Coronary artery (tissue), 2 donors: ENCODE measurements around the gene TSPAN5.
"Not testable (repeated sequence)": the region's sequence is repeated elsewhere in the genome, so short reads cannot be mapped to it uniquely, and the experiment has no call there.

Source experiments
- DNase-seq: peaks from one replicate; pipeline ENCODE4 v3.0.0-alpha.2; 2017; ENCODE audit warnings: low spot score
- H3K27ac ChIP-seq, 2 donors: fragments of 200-600 bp; sonication (generic); one replicate each; pipeline ENCODE4 v1.5.1; 2016 to 2019
- H3K4me3 ChIP-seq: fragments of 200-600 bp; sonication (generic); 2 replicates; pipeline ENCODE4 v1.5.1; 2016; ENCODE audit warnings: mild to moderate bottlenecking, moderate library complexity
- CTCF ChIP-seq: fragments of 200-600 bp; sonication (generic); IDR thresholded peaks from one replicate; pipeline ENCODE4 v1.5.1; 2019; ENCODE audit warnings: antibody characterized with exemption

Gene TSPAN5

GRCh38 chr4:98542011-98542410 lies 116.4 kb downstream of the TSPAN5 start:
- H3K27ac ChIP-seq: no peak overlapping the region
- no peak for TF ChIP-seq CTCF
- no peak overlapping the region for H3K4me3 ChIP-seq
- no peak for DNase-seq

DNA sequence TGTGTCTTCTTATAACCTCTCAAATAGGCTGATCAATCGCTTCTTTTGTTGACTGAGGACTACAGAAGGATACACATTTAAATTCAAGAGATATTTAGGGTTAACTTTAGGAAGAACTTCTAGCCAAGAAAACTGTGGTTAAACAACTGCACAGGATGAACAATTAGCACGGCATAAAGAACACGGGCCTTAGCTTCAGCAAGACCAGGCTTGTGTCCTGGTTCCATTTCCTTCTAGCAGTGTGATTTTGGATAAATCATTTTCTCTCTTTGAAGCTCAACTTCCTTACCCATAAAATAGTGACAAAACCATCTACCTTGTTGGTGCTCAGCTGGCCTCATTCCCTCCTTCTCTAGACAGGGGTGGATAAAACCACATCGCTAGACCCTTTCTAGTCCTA lies 117.6 kb downstream of the TSPAN5 start:
- Histone ChIP-seq H3K27ac (no peak overlapping the region), H3K4me3 (no peak overlapping the region)
- TF ChIP-seq CTCF: no peak
- DNase-seq: no peak

DNA sequence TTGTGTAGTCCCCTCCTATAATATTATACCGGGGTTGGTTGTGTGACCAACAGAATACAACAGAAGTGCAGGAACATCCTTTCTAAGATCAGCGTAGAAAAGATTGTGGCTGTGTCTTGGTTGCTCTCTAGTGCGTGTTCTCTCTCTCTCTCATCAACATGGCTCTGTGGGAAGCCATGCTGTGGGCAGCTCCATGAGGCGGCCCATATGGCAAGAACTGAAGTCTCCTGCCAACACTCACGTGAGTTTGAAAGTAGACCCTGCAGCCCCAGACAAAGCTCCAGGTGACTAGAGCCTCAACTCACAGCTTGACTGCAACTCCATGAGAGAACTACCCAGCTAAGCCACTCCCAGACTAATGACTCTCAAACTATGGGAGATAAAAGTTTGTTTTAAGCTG lies 118.7 kb downstream of the TSPAN5 start:
- no peak for TF ChIP-seq CTCF
- no peak for DNase-seq
- no peak overlapping the region for H3K4me3 ChIP-seq
- H3K27ac ChIP-seq: no peak overlapping the region

GRCh38 chr4:98539299-98539698 lies 119.1 kb downstream of the TSPAN5 start:
- TF ChIP-seq CTCF: no peak
- Histone ChIP-seq H3K27ac (no peak overlapping the region), H3K4me3 (no peak overlapping the region)
- DNase-seq: no peak

DNA sequence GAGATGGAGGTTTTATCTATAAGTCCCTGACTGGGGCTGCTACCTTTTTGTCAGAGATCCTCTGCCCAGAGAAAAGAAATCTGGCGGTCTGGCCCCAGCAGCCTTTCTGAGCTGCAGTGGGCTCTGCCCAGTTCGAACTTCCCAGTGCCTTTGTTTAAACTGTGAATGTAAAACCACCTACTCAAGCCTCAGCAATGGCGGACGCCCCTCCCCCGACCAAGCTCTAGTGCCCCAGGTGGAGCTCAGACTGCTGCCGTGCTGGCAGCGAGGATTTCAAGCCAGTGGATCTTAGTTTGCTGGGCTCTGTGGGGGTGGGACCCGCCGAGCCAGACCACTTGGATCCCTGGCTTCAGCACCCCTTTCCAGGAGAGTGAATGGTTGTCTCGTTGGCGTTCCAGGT lies 121.8 kb downstream of the TSPAN5 start:
- Histone ChIP-seq H3K27ac (no peak overlapping the region), H3K4me3 (no peak overlapping the region)
- TF ChIP-seq CTCF: no peak
- no peak for DNase-seq

DNA sequence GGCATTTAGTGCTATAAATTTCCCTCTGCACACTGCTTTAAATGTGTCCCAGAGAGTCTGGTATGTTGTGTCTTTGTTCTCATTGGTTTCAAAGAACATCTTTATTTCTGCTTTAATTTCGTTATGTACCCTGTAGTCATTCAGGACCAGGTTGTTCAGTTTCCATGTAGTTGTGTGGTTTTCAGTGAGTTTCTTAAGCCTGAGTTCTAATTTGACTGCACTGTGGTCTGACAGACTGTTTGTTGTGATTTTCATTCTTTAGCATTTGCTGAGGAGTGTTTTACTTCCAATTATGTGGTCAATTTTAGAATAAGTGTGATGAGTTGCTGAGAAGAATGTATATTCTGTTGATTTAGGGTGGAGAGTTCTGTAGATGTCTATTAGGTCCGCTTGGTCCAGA lies 124.3 kb downstream of the TSPAN5 start:
- not testable (repeated sequence) for H3K27ac ChIP-seq, DNase-seq, H3K4me3 ChIP-seq

DNA sequence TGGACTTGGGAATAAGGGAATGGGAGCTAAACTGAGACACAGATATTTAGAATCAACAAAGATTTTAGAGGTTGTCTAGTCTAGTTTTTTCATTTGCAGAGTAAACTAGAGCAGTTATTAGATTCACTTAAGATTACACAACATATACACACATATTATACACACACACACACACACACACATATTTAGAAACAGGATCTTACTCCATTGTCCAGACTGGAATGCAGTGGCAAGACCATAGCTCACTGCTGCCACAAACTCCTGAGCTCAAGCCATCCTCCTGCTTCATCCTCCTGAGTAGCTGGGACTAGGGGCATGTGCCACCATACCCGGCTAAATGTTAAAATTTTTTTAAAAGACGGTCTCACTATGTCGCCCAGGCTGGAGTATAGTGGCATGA lies 127.8 kb downstream of the TSPAN5 start:
- Histone ChIP-seq H3K4me3 (no peak overlapping the region), H3K27ac (no peak overlapping the region)
- DNase-seq: no peak
- no peak for TF ChIP-seq CTCF

- no peak for DNase-seq
- no peak overlapping the region for H3K27ac ChIP-seq
- no peak overlapping the region for H3K4me3 ChIP-seq
- TF ChIP-seq CTCF: no peak
These were observed 128.3 kb downstream of the TSPAN5 start for GRCh38 chr4:98529970-98530569.
